H1 (cell line): ENCODE data around the gene NLRP6. TPM values are rescaled to one million over a fixed set of nuclear protein-coding genes. Genes with fewer than 3 reads are reported as not detected.
A peak's percentile ranks its signal among the peaks of the same experiment; 100 is the strongest.

Experiments
- CTCF ChIA-PET: fragments of 300-600 bp; sonication (Branson Sonifier 250); formaldehyde crosslinking; loops from one replicate; lab custom pipeline; 2021; ENCODE audit not compliant: partially characterized antibody; lab: Charles Lee
- POLR2A ChIA-PET: fragments of 300-600 bp; sonication (Branson Sonifier 250); formaldehyde crosslinking; loops from one replicate; lab custom pipeline; 2021; ENCODE audit warnings: inconsistent platforms; ENCODE audit not compliant: partially characterized antibody; lab: Charles Lee
- DNase-seq, 2 experiments: peaks; one replicate each; pipeline versions ENCODE4 v3.0.0 to v3.0.0-alpha.2; 2010 to 2022; ENCODE audit warnings: low spot score in 2 of 2, low read depth in 1 of 2, mixed read lengths in 1 of 2
- FAIRE-seq: peaks from 2 replicates; lab custom pipeline; 2011; peaks lifted over from hg19 to GRCh38; lab: Jason Lieb, UNC
- H2AFZ ChIP-seq: 2 replicates; pipeline ENCODE4 v1.8.1; 2012; ENCODE audit warnings: low read length, inconsistent platforms
- H2AK5ac ChIP-seq: 2 replicates; pipeline ENCODE4 v1.6.1; 2013; ENCODE audit warnings: low read depth, low read length
- H2BK120ac ChIP-seq: replicated peaks from 2 replicates; pipeline ENCODE3; 2013; ENCODE audit warnings: low read depth, low read length, inconsistent platforms
- H2BK12ac ChIP-seq: 2 replicates; pipeline ENCODE4 v1.6.1; 2013; ENCODE audit warnings: low read depth, low read length
- H2BK15ac ChIP-seq: 2 replicates; pipeline ENCODE4 v1.6.1; 2013; ENCODE audit warnings: low read length
- H2BK20ac ChIP-seq: 2 replicates; pipeline ENCODE4 v1.6.1; 2013; ENCODE audit warnings: low read length
- H2BK5ac ChIP-seq: 2 replicates; pipeline ENCODE4 v1.6.1; 2013; ENCODE audit warnings: low read depth, low read length
- H3K14ac ChIP-seq: 2 replicates; pipeline ENCODE4 v1.6.1; 2013; ENCODE audit warnings: inconsistent platforms; ENCODE audit not compliant: insufficient read length
- H3K18ac ChIP-seq: 2 replicates; pipeline ENCODE4 v1.6.1; 2013; ENCODE audit warnings: low read length; ENCODE audit errors: extremely low read depth
- H3K23ac ChIP-seq: 2 replicates; pipeline ENCODE4 v1.6.1; 2013; ENCODE audit warnings: inconsistent platforms; ENCODE audit not compliant: insufficient read length
- H3K23me2 ChIP-seq: 2 replicates; pipeline ENCODE4 v1.6.1; 2013; ENCODE audit warnings: low read depth, low read length
- H3K27ac ChIP-seq: 2 replicates; pipeline ENCODE4 v1.6.1; 2011; ENCODE audit warnings: low read depth, low read length, inconsistent platforms
- H3K27me3 ChIP-seq, 4 experiments: replicated peaks in 1 of 4; 1 replicate in 1 of 4; 2 replicates in 3 of 4; pipeline versions ENCODE4 v1.6.1 to v1.8.1; 2011 to 2013; ENCODE audit warnings: low read length in 3 of 4, mild to moderate bottlenecking in 3 of 4, inconsistent platforms in 2 of 4, mixed read lengths in 2 of 4, moderate library complexity in 1 of 4; ENCODE audit not compliant: control insufficient read depth in 3 of 4, insufficient read depth in 3 of 4; ENCODE audit errors: extremely low read depth in 1 of 4
- H3K36me3 ChIP-seq, 4 experiments: 2 replicates each; pipeline versions ENCODE4 v1.6.1 to v1.8.1; 2011 to 2013; ENCODE audit warnings: mild to moderate bottlenecking in 4 of 4, low read length in 3 of 4, moderate library complexity in 2 of 4, control low read depth in 1 of 4, inconsistent platforms in 1 of 4; ENCODE audit not compliant: insufficient read depth in 4 of 4, control insufficient read depth in 2 of 4
- H3K4ac ChIP-seq: replicated peaks from 2 replicates; pipeline ENCODE3; 2013; ENCODE audit warnings: low read length, low read depth, mixed read lengths, inconsistent platforms; ENCODE audit not compliant: insufficient read length
- H3K4me1 ChIP-seq, 4 experiments: replicated peaks in 1 of 4; 1 replicate in 1 of 4; 2 replicates in 3 of 4; pipeline versions ENCODE4 v1.6.1 to v1.8.1; 2011 to 2013; ENCODE audit warnings: low read length in 3 of 4, inconsistent platforms in 2 of 4, mixed read lengths in 1 of 4; ENCODE audit not compliant: insufficient read depth in 4 of 4, control insufficient read depth in 3 of 4
- H3K4me2 ChIP-seq, 2 experiments: 2 replicates each; pipeline versions ENCODE4 v1.6.1 to v1.8.1; 2011 to 2013; ENCODE audit warnings: low read depth in 2 of 2, low read length in 2 of 2, control low read depth in 1 of 2, inconsistent platforms in 1 of 2, mild to moderate bottlenecking in 1 of 2; ENCODE audit not compliant: insufficient read depth in 1 of 2
- H3K4me3 ChIP-seq, 4 experiments: fragments of 200-600, 300-600 bp in 1 of 4; sonication (generic), shearing (Covaris generic), sonication (Bioruptor Twin) in 1 of 4; 2 replicates each; pipeline versions ENCODE4 v1.5.1 to v1.8.1; 2011 to 2016; ENCODE audit warnings: low read length in 4 of 4, low read depth in 3 of 4, control low read depth in 2 of 4, inconsistent platforms in 2 of 4, mild to moderate bottlenecking in 2 of 4, mixed read lengths in 1 of 4, moderate library complexity in 1 of 4; ENCODE audit not compliant: insufficient read depth in 2 of 4; ENCODE audit errors: extremely low read depth in 1 of 4
- H3K56ac ChIP-seq: replicated peaks from 2 replicates; pipeline ENCODE3; 2013; ENCODE audit warnings: low read depth, mild to moderate bottlenecking, mixed read lengths, low read length, inconsistent platforms; ENCODE audit not compliant: insufficient read length
- H3K79me1 ChIP-seq: 2 replicates; pipeline ENCODE4 v1.6.1; 2013; ENCODE audit warnings: low read depth, low read length, control low read depth
- H3K79me2 ChIP-seq, 2 experiments: 2 replicates each; pipeline versions ENCODE4 v1.6.1 to v1.8.1; 2012 to 2013; ENCODE audit warnings: low read length in 2 of 2, mild to moderate bottlenecking in 2 of 2, inconsistent platforms in 1 of 2; ENCODE audit not compliant: insufficient read depth in 2 of 2, control insufficient read depth in 1 of 2
- H3K9ac ChIP-seq, 4 experiments: replicated peaks in 1 of 4; 1 replicate in 1 of 4; 2 replicates in 3 of 4; pipeline versions ENCODE4 v1.6.1 to v1.8.1; 2011 to 2013; ENCODE audit warnings: low read depth in 3 of 4, low read length in 3 of 4, control low read depth in 2 of 4, mild to moderate bottlenecking in 2 of 4, moderate library complexity in 2 of 4, inconsistent platforms in 1 of 4; ENCODE audit errors: extremely low read depth in 1 of 4
- H3K9me3 ChIP-seq, 2 experiments: 2 replicates each; pipeline versions ENCODE4 v1.6.1 to v1.8.1; 2012 to 2013; ENCODE audit warnings: mild to moderate bottlenecking in 2 of 2, moderate library complexity in 2 of 2, control low read depth in 1 of 2, inconsistent platforms in 1 of 2, low read depth in 1 of 2, low read length in 1 of 2, mixed read lengths in 1 of 2; ENCODE audit not compliant: insufficient read depth in 2 of 2
- H4K20me1 ChIP-seq, 2 experiments: replicated peaks in 1 of 2; 2 replicates each; pipeline versions ENCODE3 to v1.8.1; 2011 to 2013; ENCODE audit warnings: inconsistent platforms in 2 of 2, low read length in 2 of 2, mild to moderate bottlenecking in 1 of 2; ENCODE audit not compliant: insufficient read depth in 2 of 2, control insufficient read depth in 1 of 2
- H4K5ac ChIP-seq: 2 replicates; pipeline ENCODE4 v1.6.1; 2013; ENCODE audit warnings: low read length, low read depth, mixed read lengths, inconsistent platforms; ENCODE audit not compliant: insufficient read length
- H4K8ac ChIP-seq: 2 replicates; pipeline ENCODE4 v1.8.0; 2013; ENCODE audit warnings: mild to moderate bottlenecking, moderate library complexity, low read length, inconsistent platforms; ENCODE audit not compliant: insufficient read depth; ENCODE audit errors: extremely low read depth
- H4K91ac ChIP-seq: replicated peaks from 2 replicates; pipeline ENCODE3; 2013; ENCODE audit warnings: low read length, mixed read lengths, inconsistent platforms; ENCODE audit not compliant: insufficient read length
- ASH2L ChIP-seq: fragments of 200-600, 300-600 bp; sonication (generic); IDR thresholded peaks from one replicate; pipeline ENCODE4 v1.7.1; 2017; ENCODE audit warnings: low read length
- CBX8 ChIP-seq: fragments of 300-800, 300-1000 bp; sonication (generic); IDR thresholded peaks from 2 replicates; pipeline ENCODE4 v1.7.1; 2016; ENCODE audit warnings: low read depth, low read length, borderline replicate concordance
- CEBPB ChIP-seq: IDR thresholded peaks from 2 replicates; pipeline ENCODE4 v1.6.1; 2012; ENCODE audit warnings: low read depth, low read length
- CHD2 ChIP-seq: IDR thresholded peaks from 2 replicates; pipeline ENCODE4 v1.6.1; 2012; ENCODE audit warnings: low read length, improper control_type of control experiment
- GABPA ChIP-seq: IDR thresholded peaks from 2 replicates; pipeline ENCODE4 v1.6.1; 2011; ENCODE audit warnings: mild to moderate bottlenecking, low read length, moderate library complexity, borderline replicate concordance; ENCODE audit not compliant: insufficient read depth
- HDAC6 ChIP-seq: IDR thresholded peaks from one replicate; pipeline ENCODE4 v1.7.1; 2012; ENCODE audit warnings: low read depth, mild to moderate bottlenecking, inconsistent platforms, low read length, moderate library complexity
- POU5F1 ChIP-seq: IDR thresholded peaks from 2 replicates; pipeline ENCODE4 v1.6.1; 2011; ENCODE audit warnings: low read depth, mild to moderate bottlenecking, low read length, moderate library complexity
- SIN3A ChIP-seq, 2 experiments: IDR thresholded peaks in 1 of 2; conservative IDR thresholded peaks in 1 of 2; 2 replicates each; pipeline ENCODE4 v1.6.1; 2011 to 2012; ENCODE audit warnings: low read length in 2 of 2, improper control_type of control experiment in 1 of 2, low read depth in 1 of 2, mild to moderate bottlenecking in 1 of 2
- SP2 ChIP-seq: IDR thresholded peaks from 2 replicates; pipeline ENCODE4 v1.6.1; 2012; ENCODE audit warnings: mild to moderate bottlenecking, low read length, inconsistent platforms
- TBP ChIP-seq: IDR thresholded peaks from 2 replicates; pipeline ENCODE4 v1.6.1; 2011; ENCODE audit warnings: low read depth, low read length, improper control_type of control experiment
- WGBS, 2 experiments: shearing (Covaris generic) in 1 of 2; methylation state at CpG; one replicate each; pipeline versions ENCODE4 v1.1.6 to v1.1.7; 2013 to 2015; ENCODE audit warnings: low lambda C conversion rate in 2 of 2, mixed read lengths in 2 of 2, inconsistent platforms in 1 of 2, low coverage in 1 of 2, missing lambda C conversion rate in 1 of 2; ENCODE audit not compliant: insufficient replicate concordance in 2 of 2, insufficient coverage in 1 of 2, insufficient read length in 1 of 2; ENCODE audit errors: extremely low coverage in 1 of 2, missing lambda C conversion rate in 1 of 2; 5-methylcytosine and 5-hydroxymethylcytosine counted together
- polyA plus RNA-seq, 7 experiments: library from polyadenylated mRNA; depleted of rRNA in 3 of 7; stranded (reverse) in 5 of 7; unstranded in 2 of 7; fragments of >200 nt in 5 of 7; fragments of 200-250 nt in 2 of 7; gene quantifications; 1 replicate in 5 of 7; 2 replicates in 1 of 7; 4 replicates in 1 of 7; pipeline versions ENCODE4 v1.2.1 to v1.2.3, GENCODE V29; 2011 to 2013; ENCODE audit warnings: missing spikeins in 2 of 7, mixed read lengths in 2 of 7
- total RNA-seq: library from RNA; stranded (reverse); fragmentation: NEBNext Ultra II Directional; extraction: Animal tissue kit (Norgen Biotek cat#: 25700); gene quantifications from 2 replicates; pipeline ENCODE4 v1.2.1, GENCODE V29; 2021

The NLRP6 gene
- total and polyA plus RNA-seq, 2 of the 8 experiments (the other 6 are each of a cell fraction or from before 2014, with no cell fraction given), result not detected

DNA sequence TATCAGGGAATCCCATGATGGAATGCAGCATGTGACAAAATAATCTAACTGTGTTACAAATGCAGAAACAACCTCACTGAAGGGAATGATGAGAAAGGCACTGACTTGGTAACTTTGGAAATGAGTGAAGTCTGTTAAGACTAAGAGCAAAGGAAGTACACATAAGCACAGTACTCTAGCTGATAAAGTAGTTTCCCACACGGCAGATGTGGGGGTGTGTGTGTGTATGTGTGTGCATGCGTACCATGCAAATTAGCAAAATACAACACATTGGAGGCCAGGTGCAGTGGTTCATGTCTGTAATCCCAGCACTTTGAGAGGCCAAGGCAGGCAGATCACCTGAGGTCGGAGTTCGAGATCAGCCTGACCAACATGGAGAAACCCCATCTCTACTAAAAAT, 16.6 kb upstream of the NLRP6 start:
- Histone ChIP-seq H2AFZ (no peak overlapping the region), H2BK5ac (no peak overlapping the region), H3K23me2 (no peaks in the 10 kb centered on the region), H4K20me1 (no peaks in the 10 kb centered on the region), H3K79me2 (no peaks in the 10 kb centered on the region), H3K27me3 (no peaks in the 10 kb centered on the region), H3K9ac (no peak overlapping the region), H4K91ac (no peak overlapping the region), H3K4me1 (no peaks in the 10 kb centered on the region), H3K4me3 (no peak overlapping the region), H3K79me1 (no peaks in the 10 kb centered on the region), H3K9me3 (peaks cover 3 to 4% of the 10 kb centered on the region in 2 experiments; a peak in 2 of 4 replicates), H2BK120ac (no peak overlapping the region), H3K27ac (no peak overlapping the region), H2BK12ac (no peak overlapping the region), H2BK15ac (no peak overlapping the region), H3K36me3 (no peaks in the 10 kb centered on the region), H2BK20ac (no peak overlapping the region), H4K5ac (no peak overlapping the region), H3K56ac (no peak overlapping the region), H3K4ac (no peak overlapping the region), H2AK5ac (no peak overlapping the region), H4K8ac (no peak overlapping the region), H3K4me2 (no peak overlapping the region), H3K14ac (no peak overlapping the region), H3K23ac (no peak overlapping the region), H3K18ac (no peak overlapping the region)
- DNase-seq (no peak), FAIRE-seq (peak; percentile 45)
- ChIA-PET CTCF (interaction anchor here (1.1 to 4.5 kb wide), 4 partner anchors 11 to 100 kb away, joined by 3 to 36 read pairs (median 4); no protein-coding TSS in a partner anchor), POLR2A (interaction anchor here (0.7 to 1.6 kb wide), 4 partner anchors 9 to 73 kb away, joined by 3 to 4 read pairs (median 3); no protein-coding TSS in a partner anchor)
- WGBS, 2 experiments, result 91% methylated on average over 4 of the region's 4 CpGs; no CpG with 5 or more reads in 1 of the 2 experiments
- TF ChIP-seq CHD2, result no peak
- no peak for TF ChIP-seq GABPA
- no peak for TF ChIP-seq SIN3A (conservative IDR thresholded peaks at IDR 0.05 in 1 of 2, IDR thresholded peaks at IDR 0.05 in 1 of 2; ENCODE audit: low read depth in 1 of 2, low read length in 2 of 2)
- no peak for TF ChIP-seq SP2
- no peak for TF ChIP-seq POU5F1
- no peak for TF ChIP-seq HDAC6
- TF ChIP-seq ASH2L, result no peak
- TF ChIP-seq TBP, result no peak
- no peak for TF ChIP-seq CBX8
- no peak for TF ChIP-seq CEBPB
